CD4-positive, alpha-beta T cell treated with Interleukin-15 for 4 hours (primary cell): ENCODE results near the gene ROR1.
"Not testable (repeated sequence)": the region's sequence is repeated elsewhere in the genome, so short reads cannot be mapped to it uniquely, and the experiment has no call there.

Experiments
- DNase-seq: peaks from one replicate; pipeline ENCODE4 v3.0.0-alpha.2; 2020; ENCODE audit warnings: low spot score

The ROR1 gene

DNA sequence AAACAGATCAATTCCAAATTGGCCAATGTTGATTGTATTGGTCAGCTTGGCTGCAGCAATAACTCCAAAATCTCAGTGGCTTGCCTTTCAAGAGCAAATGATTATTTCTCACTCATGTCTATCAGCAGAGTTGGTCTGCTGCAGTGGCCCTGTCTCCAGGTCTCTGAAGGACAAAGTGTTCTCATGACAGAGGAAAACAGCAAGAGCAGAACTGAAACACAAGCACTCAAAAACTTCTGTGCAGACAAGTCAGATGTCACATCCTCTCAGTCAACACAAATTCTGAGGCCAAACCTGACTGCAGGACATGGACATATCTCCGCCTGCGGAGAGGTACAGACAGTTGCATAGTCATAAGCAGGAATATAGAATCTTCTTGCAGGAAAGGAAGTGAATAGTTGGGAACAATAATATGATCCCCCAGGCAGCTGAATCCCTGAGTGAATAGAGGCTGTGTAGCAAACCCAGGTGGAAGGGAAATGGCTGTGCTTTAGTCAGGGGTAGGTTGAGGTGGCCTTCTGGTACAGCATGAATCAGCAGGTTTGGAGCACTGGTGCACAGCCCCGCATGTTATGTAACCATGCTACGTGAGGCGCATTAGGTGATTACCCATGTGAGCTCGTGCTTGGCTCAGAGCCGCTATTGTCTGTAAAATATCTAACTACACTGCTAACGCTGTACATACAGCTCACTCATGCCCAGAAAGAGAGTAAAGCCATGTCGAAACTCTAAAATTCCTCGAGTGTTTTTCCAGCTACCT is 412.5 kb downstream of the ROR1 start:
- no peak for DNase-seq

DNA sequence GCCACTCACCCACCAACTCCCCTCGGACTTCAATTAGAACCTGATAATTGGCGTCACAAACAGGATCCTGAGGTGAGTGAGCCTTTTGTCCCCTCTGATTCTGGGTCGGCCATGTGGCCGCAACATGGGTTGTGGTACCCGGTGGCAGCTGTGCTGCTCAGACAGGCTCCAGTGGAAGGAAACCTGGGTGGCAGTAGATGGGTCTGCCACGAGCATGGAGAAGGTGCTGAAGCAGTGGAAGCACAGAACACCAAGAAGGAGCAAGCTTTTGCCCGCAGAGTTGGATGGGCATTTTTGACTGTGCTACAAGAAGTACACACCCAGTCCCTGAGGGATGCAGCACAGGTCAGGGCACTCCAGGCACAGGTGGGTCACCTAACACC is 413.1 kb downstream of the ROR1 start:
- DNase-seq = no peak

DNA sequence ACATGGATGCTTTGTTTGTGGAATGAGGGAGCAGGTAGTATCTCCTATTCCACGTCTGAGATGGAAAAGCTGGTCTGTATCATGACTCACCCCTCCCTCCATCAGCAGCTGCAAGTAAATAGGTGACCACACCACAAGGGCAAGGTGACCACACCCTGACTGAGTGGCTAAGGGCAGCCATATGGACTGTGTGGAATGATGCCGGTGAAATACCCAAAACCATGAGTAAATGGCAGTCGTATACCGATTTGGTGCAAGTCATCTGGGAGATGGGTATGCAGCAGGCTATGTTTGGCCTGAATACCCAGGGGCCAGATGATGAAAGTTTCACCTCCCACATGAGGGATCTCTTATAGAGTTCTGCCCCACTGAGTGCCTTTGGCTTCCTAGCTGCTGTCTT is 413.8 kb downstream of the ROR1 start:
- DNase-seq = no peak

DNA sequence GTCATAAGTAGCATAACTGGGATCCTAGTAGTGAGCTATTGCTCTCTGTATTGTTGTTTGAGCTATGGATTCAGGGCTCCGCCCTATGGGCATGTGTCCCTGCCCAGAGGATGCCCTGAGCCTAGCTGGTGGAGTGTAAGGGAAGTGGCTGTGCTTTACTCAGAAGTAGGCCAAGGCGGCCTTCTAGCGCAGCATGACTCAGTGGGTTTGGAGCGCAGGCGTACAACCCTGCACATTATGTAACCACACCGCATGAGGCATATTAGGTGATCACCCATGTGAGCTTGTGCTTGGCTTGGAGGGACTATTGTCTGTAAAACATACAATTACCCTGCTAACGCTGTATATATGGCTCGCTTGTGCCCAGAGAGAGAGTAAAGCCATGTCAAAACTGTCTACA is 418.5 kb downstream of the ROR1 start:
- DNase-seq = no peak

DNA sequence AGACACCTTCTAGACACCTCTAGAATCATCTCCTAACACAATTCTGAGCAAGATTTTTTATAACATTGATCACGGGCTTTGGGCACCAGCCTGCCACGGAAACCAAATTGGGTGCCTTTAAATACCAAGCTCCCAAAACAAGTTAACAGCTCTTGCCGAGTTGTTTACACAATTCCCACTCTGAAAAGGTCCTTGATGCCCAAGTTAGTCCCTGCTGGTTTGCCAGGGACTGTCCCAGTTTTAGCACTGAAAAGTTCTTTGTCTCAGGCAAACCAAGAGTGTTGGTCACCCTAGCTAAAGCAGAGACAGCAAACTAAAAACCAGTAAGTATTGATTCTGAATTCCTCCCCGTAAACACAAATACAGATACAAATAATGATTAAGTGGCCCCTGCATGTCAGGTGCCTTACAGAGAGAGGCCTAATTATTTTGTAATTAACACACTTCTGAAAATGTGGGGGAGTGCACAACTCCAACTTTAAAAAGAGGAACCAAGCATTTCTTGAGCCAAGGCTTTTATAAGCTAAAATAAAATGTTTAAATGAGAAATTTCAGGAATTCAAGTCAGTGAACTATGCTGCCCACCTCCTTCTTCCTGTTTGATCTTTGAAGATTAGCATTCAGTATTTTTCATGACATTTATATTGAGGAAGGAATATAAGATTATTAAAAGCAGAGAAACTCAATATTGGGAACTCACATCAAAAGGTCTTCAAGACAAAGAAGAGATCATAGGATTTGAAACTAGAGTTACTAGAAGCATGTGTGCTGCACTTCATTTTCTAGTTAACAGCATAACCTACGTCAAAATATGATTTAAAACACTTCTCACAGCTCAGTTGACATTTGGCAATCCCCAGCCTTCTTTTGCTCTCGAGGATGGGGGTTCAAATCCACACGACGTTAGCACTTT is 420.6 kb downstream of the ROR1 start:
- DNase-seq = no peak

DNA sequence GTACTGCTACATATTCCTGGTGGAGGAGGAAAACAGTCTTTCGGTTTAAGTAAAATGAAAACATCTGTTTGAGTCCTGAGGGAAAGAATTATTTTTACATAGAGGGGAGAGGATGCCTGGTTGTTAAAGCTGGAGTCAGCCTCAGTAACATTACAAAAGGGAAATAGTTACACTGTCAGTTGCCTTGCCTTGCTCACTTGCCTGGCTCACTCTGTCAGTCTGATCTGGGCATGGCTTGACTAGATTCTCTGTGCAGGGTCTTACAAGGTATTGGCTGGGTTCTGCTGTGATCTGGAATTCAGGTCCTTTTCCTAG is 421.2 kb downstream of the ROR1 start:
- DNase-seq = no peak

DNA sequence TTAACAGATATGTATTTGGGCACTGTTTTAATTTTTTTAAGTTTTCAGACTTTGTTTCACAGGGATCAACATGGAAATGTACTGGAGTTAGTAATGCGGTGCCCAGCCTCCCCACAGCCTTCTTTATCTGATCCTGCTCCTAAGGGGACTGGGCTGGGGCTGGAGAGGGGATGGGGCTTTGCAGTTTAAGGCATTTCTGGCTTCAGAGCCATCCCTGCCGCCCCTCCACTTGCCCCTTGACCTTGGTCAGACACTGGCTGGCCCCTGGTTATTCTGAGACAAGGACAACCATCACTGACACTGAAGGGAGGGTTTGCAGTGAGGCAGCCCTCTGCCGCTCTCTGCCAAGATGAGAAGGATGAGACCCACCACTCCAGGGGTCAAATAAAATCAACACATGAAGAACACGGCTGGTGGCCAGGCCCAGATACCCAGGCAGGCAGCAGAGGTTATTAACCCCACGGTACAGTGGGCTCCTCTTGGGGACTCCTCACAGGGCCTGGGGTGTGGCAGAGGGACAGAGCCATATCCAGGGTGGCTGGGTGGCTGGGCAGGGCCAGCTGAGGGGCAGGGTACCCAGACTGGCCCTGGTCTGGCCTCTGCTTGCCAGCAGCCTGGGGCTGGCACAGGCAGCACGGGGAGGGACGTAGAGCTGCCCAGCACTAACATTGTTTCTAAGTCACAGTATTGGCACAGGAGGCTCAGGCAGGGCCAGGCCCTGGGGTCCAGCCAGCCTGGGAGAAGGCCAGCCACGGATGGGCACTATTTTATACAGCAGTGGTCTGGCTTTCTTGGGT is 422.5 kb downstream of the ROR1 start:
- no peak for DNase-seq

DNA sequence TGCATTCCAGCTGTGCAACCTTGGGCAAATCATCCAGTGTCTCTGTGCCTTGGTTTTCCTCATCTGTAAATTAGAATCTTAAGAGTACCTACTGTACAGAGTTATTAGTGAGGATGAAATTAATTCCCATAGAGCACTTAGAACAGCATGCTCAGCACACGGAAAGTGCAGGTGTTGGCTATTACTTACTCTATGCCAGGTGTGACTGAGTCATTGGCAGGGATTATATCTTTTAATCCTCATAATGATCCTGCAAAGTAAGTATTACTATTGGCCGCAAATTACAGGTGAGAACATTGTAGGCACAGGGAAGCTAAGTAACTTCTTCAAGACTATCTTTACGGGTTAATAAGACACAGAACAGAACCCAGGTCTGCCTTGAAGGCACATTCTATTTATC is 423.3 kb downstream of the ROR1 start:
- no peak for DNase-seq

DNA sequence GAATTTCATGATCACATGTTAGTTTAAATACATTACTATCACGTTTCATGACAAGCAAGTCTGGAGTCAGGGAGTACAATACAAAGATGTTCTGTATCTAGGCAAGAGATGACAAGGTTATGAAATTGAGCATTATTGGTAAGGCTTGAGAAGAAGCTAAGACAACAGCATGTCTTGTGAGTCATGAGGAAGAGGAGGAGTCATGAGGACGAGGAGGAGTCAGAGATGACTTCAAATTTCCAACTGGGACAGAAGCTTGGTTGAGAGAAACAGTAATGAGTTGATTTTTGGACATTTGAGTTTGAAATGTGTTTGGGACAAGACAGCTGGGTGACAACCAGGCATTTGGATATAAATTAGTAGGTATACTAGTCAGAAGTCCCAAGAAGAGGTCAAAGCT is 425.3 kb downstream of the ROR1 start:
- no peak for DNase-seq

DNA sequence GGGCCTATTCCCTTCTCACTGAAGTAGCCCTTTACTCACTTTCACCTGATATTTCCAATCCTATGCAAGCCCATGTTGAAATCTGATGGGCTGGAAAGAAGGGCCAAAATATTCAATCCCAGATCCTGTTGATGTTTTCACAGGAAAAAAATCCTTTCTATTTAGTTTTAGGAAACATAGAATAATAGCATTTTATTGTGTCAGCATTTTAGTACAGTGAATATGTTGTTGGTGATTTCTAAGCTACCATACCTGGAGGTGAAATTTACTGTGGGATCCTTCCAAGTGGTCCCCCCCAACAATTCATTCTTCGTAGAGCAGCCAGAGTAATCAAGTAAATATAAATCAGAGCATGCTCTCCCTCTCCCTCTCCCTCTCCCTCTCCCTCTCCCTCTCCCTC is 426.2 kb downstream of the ROR1 start:
- no peak for DNase-seq

DNA sequence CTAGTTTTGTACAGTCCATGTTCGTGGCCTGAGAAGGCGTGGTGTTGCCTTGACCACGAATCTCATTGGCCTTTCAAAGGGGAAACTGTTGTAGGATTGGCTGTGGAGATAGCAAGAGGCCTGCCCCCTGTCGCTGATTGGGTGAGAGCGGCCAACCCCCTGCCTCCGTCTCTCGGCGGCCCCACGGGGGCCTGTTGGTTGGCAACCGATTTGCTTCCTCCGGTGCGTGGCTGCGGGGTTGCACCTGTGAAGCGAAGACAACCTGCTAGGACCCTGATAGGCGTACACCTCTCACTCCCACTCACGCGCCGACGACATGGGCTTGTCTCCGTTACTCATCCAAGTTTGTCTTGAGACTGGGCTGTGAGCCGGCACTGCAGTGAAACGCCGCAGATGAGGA is 429.6 kb downstream of the ROR1 start, which contains the start of gene UBE2U:
TSS of gene UBE2U (plus strand) at position 204 of the 400 bp plus-strand sequence. CDS start 428 bp downstream, outside the sequence.
- DNase-seq = no peak

DNA sequence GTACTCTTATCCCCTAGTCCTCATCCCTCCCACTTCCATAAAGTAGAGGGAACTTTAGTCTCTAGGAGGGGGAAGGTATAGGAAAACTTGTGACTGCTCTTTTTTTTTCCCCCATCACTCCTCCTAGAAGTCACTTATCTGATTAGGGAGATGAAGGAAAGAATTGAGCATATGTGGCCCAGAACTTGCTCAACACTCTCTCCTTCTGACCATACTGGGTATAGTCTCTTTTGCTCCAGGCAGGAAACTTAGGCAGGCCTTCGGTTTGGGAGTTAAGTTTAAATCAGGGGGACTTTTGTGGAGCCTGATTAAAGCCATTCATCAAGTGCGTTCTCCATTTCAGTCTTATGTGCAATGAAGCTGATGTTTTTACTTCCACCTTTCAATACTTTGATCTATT is 435.4 kb downstream of the ROR1 start:
- no peak for DNase-seq

DNA sequence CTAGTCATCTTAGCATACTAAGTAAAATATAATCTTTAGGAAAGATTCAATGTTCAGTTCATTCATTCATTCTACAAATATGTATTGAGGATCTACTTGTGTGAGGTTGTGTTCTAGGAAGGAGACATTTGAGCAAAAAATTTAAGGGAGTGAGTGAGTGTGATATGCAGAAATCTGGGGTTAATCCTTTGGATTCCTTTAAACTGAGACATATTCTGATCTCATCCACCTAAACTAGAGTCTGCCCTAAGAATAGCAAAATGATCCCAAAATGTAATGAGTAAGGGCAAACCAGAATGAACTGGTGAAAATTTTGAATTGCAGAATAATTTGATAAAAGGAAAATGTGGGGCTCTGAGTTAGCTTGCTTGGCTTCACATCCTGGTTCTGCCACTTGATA is 438.2 kb downstream of the ROR1 start:
- no peak for DNase-seq

DNA sequence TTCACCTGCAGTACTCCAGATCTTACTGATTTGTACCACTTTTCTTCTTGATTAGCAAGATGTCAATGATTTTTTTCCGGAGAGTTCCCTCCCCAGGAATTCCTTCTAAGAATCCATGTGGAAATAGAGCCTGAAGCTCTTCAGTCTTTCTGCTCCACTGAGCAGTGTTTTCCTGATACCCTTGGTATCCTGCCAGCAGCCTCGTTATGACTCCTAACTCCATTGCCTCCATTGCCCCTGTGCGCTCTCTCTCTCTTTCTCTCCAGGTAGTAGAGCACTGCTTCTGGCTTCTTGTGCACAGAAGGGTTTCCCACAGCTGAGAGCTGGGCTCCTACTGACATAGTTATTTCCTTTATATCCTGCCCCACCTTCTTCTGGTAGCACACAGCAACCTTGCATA is 441.8 kb downstream of the ROR1 start:
- DNase-seq = no peak

DNA sequence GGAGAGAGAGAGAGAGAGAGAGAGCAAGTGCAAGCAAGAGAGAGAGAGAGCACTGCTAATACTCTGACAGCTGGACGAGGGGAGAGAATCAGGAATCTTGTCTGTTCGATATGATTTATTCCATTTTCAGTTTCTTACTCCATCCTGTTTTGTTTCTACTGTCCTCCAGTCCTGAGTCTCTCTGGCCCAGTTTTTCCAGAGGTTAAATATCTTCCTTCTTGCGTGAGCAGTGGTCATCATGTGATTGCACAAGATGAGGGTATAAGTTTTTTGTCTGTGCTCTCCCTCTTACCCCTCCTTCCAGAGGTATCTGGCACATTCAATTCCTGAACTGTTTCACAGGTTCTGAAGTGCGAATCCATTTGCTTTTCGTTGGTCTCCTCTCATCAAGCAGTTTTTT is 446.4 kb downstream of the ROR1 start:
- no peak for DNase-seq

DNA sequence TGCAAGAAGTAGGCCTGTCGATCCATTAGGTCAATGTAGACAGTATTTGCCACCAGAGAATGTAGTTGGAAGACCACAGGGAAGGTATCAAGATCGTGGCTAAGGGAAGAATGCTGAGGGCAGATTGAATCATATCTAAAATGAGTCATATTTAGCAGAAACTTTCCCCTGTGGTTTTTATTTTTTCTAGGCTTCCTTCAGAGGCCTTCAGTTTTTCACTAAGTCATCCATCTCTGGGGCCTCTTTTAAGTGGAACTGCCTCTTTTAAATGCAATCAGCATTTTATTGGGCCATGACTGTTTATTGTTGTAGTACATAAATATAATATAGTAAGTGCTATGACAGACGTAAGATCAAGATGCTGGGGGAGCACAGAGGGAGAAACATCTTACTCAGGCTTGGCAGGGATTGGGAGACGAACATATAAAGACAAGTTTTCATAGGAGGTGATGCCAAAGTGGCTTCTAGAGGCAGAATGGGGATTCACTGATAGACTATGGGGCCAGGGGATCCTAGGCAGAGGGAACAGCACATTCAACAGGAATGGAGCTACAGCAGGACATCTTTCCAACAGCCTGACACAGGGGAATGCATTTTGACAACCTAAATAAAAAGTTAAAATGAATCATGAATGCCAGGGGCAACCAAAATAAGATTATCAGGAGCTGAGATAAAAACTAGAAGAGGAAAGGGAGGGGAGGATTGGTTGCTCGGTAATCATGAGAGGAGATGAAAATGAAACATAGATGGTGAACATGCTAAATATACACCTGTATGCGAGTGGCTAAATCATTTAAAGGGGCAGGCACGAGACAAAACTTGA is 449.7 kb downstream of the ROR1 start:
- no peak for DNase-seq

DNA sequence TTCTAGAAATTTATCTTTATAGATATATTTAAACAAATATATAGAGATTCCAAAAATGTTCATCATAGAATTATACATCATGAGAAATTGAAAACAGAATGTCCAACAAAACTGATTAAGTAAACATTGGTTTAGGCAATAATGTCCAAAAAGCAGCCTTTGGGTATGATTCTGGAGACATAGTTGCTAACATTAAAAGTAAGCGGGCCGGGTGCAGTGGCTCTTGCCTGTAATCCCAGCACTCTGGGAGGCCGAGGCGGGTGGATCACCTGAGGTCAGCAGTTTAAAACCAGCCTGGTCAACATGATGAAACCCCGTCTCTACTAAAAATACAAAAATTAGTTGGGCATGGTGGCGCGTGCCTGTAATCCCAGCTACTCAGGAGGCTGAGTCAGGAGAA is 450.4 kb downstream of the ROR1 start:
- not testable (repeated sequence) for DNase-seq

DNA sequence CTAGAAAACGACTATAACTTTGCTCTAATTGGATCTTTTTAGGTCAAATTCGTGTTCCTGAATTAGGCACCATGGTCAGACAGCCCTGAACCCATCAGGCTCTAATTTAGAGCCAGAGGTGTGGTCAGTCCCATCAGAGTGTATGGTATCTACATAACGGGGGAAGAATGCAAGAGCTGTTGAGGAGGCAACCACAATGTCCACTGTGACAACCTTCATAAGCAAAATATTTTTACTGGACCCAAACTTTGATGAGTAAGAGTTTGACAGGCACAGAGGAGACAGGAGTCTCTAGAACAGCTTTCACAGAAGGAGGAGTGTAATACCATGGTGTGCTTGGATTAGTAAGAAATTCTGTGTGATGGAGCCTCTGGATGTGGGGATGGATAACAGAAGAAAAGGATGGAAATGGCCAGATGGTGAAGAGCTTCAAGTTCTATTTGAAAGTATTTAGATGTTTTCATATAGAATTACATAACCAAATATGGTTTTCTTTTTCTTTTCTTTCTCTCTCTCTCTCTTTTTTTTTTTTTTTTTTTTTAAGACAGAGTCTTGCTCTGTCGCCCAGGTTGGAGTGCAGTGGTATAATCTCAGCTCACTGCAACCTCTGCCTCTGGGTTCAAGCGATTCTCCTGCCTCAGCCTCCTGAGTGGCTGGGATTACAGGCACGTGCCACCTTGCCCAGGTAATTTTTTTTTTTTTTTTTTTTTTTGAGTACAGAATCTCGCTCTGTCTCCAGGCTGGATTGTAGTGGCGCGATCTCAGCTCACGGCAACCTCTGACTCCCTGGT is 454.5 kb downstream of the ROR1 start:
- DNase-seq = no peak

DNA sequence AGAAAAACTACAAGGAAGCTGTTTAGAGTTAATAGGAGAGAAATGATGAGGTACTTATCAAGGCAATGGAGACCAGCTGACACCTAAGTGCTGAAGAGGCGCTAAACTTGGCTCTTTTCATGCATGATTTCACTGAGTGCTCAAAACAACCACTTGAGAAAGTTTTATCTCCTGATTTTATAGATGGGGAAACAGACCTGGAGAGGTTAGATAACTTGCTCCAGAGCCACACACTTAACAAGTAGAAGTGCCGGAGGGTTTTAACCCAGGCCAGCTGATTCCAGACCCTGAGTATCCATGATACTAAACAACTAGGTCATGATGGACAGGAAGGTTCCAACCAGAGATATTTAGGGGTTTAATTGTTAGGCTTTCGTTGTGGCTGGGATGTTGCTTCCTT is 455.5 kb downstream of the ROR1 start:
- DNase-seq = no peak
